Measurements from ENCODE around the gene HIPK3. TPM values are rescaled to one million over a fixed set of nuclear protein-coding genes. Genes with fewer than 3 reads are reported as not detected.

HIPK3 gene
- total and polyA plus RNA-seq, 2 experiments from 2014 or later: 5.5 to 29.8 TPM

GRCh38 chr11:33248416-33248971, 8.7 kb upstream of the HIPK3 start (continued):
- TF ChIP-seq ZNF462 (CRISPR knock-in tag; IDR thresholded peaks at IDR 0.05) (no peak), STAT1 (IDR thresholded peaks at IDR 0.05; ENCODE audit: unreplicated experiment) (no peak), EZH2 (IDR thresholded peaks at IDR 0.05; ENCODE audit: low read depth, unreplicated experiment) (no peak), ETS1 (IDR thresholded peaks at IDR 0.05) (no peak), ZNF331 (CRISPR knock-in tag; IDR thresholded peaks at IDR 0.05; ENCODE audit: low read depth) (no peak), ZNF114 (CRISPR knock-in tag; IDR thresholded peaks at IDR 0.05) (no peak), POLR2AphosphoS5 (IDR thresholded peaks at IDR 0.05; ENCODE audit: low read depth) (no peak), CREB1 (CRISPR knock-in tag; IDR thresholded peaks at IDR 0.05; ENCODE audit: low read depth) (no peak)
